GM23338 (cell line): ENCODE measurements around the gene HTR7. TPM values are rescaled to one million over a fixed set of nuclear protein-coding genes. Genes with fewer than 3 reads are reported as not detected.

ENCODE experiments used
- ATAC-seq: fragments of 200-7000 bp; cut with Tn5 transposase; 3 replicates; pipeline ENCODE4 v1.9.1; 2020
- DNase-seq: peaks from one replicate; pipeline ENCODE4 v3.0.0-alpha.2; 2015; ENCODE audit warnings: low spot score
- H2AFZ ChIP-seq: fragments of 200-600 bp; sonication (generic); 2 replicates; pipeline ENCODE4 v1.8.0; 2016; ENCODE audit warnings: antibody characterized with exemption, mild to moderate bottlenecking, moderate library complexity
- H3F3A ChIP-seq: fragments of 200-600 bp; sonication (generic); replicated peaks from 2 replicates; pipeline ENCODE4 v1.8.0; 2017; ENCODE audit warnings: antibody characterized with exemption, mixed run types, low read depth
- H3K27ac ChIP-seq: fragments of 200-600 bp; sonication (generic); 2 replicates; pipeline ENCODE4 v1.6.1; 2016; ENCODE audit warnings: low read depth
- H3K27me3 ChIP-seq: fragments of 200-600 bp; sonication (generic); 2 replicates; pipeline ENCODE4 v1.8.0; 2016; ENCODE audit warnings: mild to moderate bottlenecking, mixed run types, moderate library complexity; ENCODE audit not compliant: insufficient read depth
- H3K36me3 ChIP-seq: fragments of 200-600 bp; sonication (generic); 2 replicates; pipeline ENCODE4 v1.8.0; 2016; ENCODE audit warnings: mild to moderate bottlenecking; ENCODE audit not compliant: insufficient read depth
- H3K4me1 ChIP-seq: fragments of 200-600 bp; sonication (generic); 2 replicates; pipeline ENCODE4 v1.8.0; 2016; ENCODE audit warnings: mild to moderate bottlenecking, moderate library complexity; ENCODE audit not compliant: insufficient read depth
- H3K4me2 ChIP-seq: fragments of 200-600 bp; sonication (generic); 2 replicates; pipeline ENCODE4 v1.7.1; 2017; ENCODE audit warnings: mixed run types
- H3K4me3 ChIP-seq: fragments of 200-600 bp; sonication (generic); 2 replicates; pipeline ENCODE4 v1.6.1; 2016; ENCODE audit warnings: mixed run types
- H3K79me2 ChIP-seq: fragments of 200-600 bp; sonication (generic); replicated peaks from 2 replicates; pipeline ENCODE4 v1.8.0; 2017; ENCODE audit warnings: mild to moderate bottlenecking; ENCODE audit not compliant: insufficient read depth
- H3K9me2 ChIP-seq: fragments of 200-600 bp; sonication (generic); 2 replicates; pipeline ENCODE4 v1.8.0; 2017; ENCODE audit not compliant: insufficient read depth
- H4K20me1 ChIP-seq: fragments of 200-600 bp; sonication (generic); replicated peaks from 2 replicates; pipeline ENCODE4 v1.8.0; 2017; ENCODE audit warnings: mild to moderate bottlenecking; ENCODE audit not compliant: insufficient read depth
- H3K27ac Mint-ChIP-seq: 2 replicates; pipeline ENCODE4 v1.8.0; 2020; ENCODE audit warnings: inconsistent platforms, mild to moderate bottlenecking, moderate library complexity, mixed read lengths
- H3K27me3 Mint-ChIP-seq: 3 replicates; pipeline ENCODE4 v1.8.0; 2022; ENCODE audit warnings: low read depth, mild to moderate bottlenecking, moderate library complexity, mixed read lengths, inconsistent platforms; ENCODE audit not compliant: insufficient read depth, poor library complexity
- H3K36me3 Mint-ChIP-seq: 3 replicates; pipeline ENCODE4 v1.8.0; 2021; ENCODE audit warnings: low read depth, mild to moderate bottlenecking, inconsistent platforms, moderate library complexity, mixed read lengths
- H3K4me1 Mint-ChIP-seq: 3 replicates; pipeline ENCODE4 v1.8.0; 2020; ENCODE audit warnings: mild to moderate bottlenecking, inconsistent platforms, mixed read lengths
- H3K4me3 Mint-ChIP-seq: 3 replicates; pipeline ENCODE4 v1.8.0; 2021; ENCODE audit warnings: moderate library complexity, mild to moderate bottlenecking, inconsistent platforms, mixed read lengths
- H3K9me3 Mint-ChIP-seq: 3 replicates; pipeline ENCODE4 v1.8.0; 2020; ENCODE audit warnings: moderate library complexity, mild to moderate bottlenecking, inconsistent platforms, mixed read lengths
- CREB1 ChIP-seq: fragments of 250-450 bp; sonication (Bioruptor Pico); IDR thresholded peaks from 2 replicates; pipeline ENCODE4 v1.5.0; 2020; ENCODE audit warnings: low read depth, mild to moderate bottlenecking, moderate library complexity
- EZH2 ChIP-seq: fragments of 200-600 bp; sonication (generic); IDR thresholded peaks from one replicate; pipeline ENCODE4 v1.8.0; 2017; ENCODE audit warnings: antibody characterized with exemption, mild to moderate bottlenecking, low read depth; ENCODE audit not compliant: unreplicated experiment
- EZH2phosphoT487 ChIP-seq: fragments of 200-600 bp; sonication (generic); IDR thresholded peaks from one replicate; pipeline ENCODE4 v1.8.1; 2018; ENCODE audit warnings: antibody characterized with exemption; ENCODE audit not compliant: unreplicated experiment
- JUNB ChIP-seq: IDR thresholded peaks from one replicate; pipeline ENCODE4 v1.6.1; 2016; ENCODE audit warnings: antibody characterized with exemption; ENCODE audit not compliant: unreplicated experiment
- NANOG ChIP-seq: IDR thresholded peaks from 2 replicates; pipeline ENCODE4 v1.6.1; 2016; ENCODE audit warnings: antibody characterized with exemption, borderline replicate concordance
- POLR2AphosphoS5 ChIP-seq: IDR thresholded peaks from 2 replicates; pipeline ENCODE4 v1.6.1; 2016; ENCODE audit warnings: antibody characterized with exemption, low read depth
- STAT1 ChIP-seq: IDR thresholded peaks from one replicate; pipeline ENCODE4 v1.6.1; 2016; ENCODE audit warnings: antibody characterized with exemption; ENCODE audit not compliant: unreplicated experiment
- ZNF114 ChIP-seq: fragments of 250-450 bp; sonication (Bioruptor Pico); IDR thresholded peaks from 2 replicates; pipeline ENCODE4 v1.5.0; 2020; ENCODE audit warnings: mild to moderate bottlenecking, moderate library complexity
- ZNF331 ChIP-seq: fragments of 250-450 bp; sonication (Bioruptor Pico); IDR thresholded peaks from 2 replicates; pipeline ENCODE4 v1.5.0; 2020; ENCODE audit warnings: low read depth, mild to moderate bottlenecking, moderate library complexity
- polyA plus RNA-seq: library from polyadenylated mRNA; unstranded; fragments of >200 nt; fragmentation: Nextera tagmentation; extraction: Ambion mirVana; gene quantifications from 2 replicates; pipeline ENCODE4 v1.2.1, GENCODE V29; 2016
- total RNA-seq: library from RNA; depleted of rRNA; stranded (reverse); fragments of >200 nt; shearing (Covaris generic); gene quantifications from 2 replicates; pipeline ENCODE4 v1.2.3, GENCODE V29; 2014
- TF ChIP-seq, protein P1 (sequence below): IDR thresholded peaks from one replicate; pipeline ENCODE4 v1.6.1; 2018; ENCODE audit warnings: antibody characterized with exemption; ENCODE audit not compliant: unreplicated experiment
- TF ChIP-seq, protein P2 (sequence below): IDR thresholded peaks from 2 replicates; pipeline ENCODE4 v1.6.1; 2016; ENCODE audit warnings: antibody characterized with exemption
- TF ChIP-seq, protein P3 (sequence below), 2 experiments: fragments of 200-600 bp in 1 of 2; sonication (generic) in 1 of 2; conservative IDR thresholded peaks; 2 replicates each; pipeline versions ENCODE4 v1.5.1 to v1.6.1; 2016 to 2017; ENCODE audit warnings: antibody characterized with exemption in 2 of 2, low read depth in 2 of 2, mild to moderate bottlenecking in 2 of 2, moderate library complexity in 1 of 2
- TF ChIP-seq, protein P4 (sequence below): fragments of 250-450 bp; sonication (Bioruptor Pico); IDR thresholded peaks from 2 replicates; pipeline ENCODE4 v1.5.0; 2020; ENCODE audit warnings: mild to moderate bottlenecking, moderate library complexity

The HTR7 gene
- total and polyA plus RNA-seq, 2 experiments from 2014 or later = 7.0 to 42.2 TPM

DNA sequence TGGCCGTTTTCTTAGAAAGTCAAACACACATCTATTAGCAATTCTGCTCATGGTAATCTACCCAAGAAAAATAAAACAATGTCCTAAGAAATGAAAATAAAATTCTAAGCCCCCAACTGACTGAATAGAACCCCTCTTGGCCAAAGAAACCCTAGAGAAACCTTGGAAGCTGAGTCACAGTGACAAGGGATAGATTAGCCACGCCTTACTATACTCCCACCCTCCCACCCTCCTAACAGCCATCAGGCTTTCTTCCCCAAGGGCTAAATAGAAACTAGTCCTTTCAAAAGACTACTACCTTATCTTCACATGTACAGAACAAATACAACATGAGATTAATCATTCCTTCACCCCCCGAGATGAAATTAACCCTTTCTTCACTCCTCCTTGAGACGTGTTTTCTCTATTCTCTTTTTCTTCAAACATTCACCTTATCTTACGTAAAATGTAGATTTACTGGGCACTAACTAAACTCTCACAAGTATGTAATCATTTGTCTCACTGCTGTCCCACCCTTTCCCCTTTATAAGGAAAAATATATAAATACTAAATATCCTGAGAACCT is 57.5 kb downstream of the HTR7 start:
- H3K4me3 Mint-ChIP-seq = no peak overlapping the region
- peaks cover 2% of the 10 kb centered on the region for H3K27me3 Mint-ChIP-seq
- Histone ChIP-seq H3K4me1 (peaks cover 45% of the 10 kb centered on the region), H3K36me3 (no peaks in the 10 kb centered on the region), H3K27me3 (no peaks in the 10 kb centered on the region), H4K20me1 (no peaks in the 10 kb centered on the region), H3K9me2 (peaks cover 8% of the 10 kb centered on the region), H3K4me2 (no peak overlapping the region), H3F3A (no peaks in the 10 kb centered on the region), H3K27ac (no peak overlapping the region), H3K4me3 (no peak overlapping the region), H3K79me2 (peaks cover 88% of the 10 kb centered on the region), H2AFZ (no peak overlapping the region)
- no peak for DNase-seq
- peaks cover 34% of the 10 kb centered on the region for H3K4me1 Mint-ChIP-seq
- H3K27ac Mint-ChIP-seq = no peak overlapping the region
- H3K36me3 Mint-ChIP-seq = peaks cover 83% of the 10 kb centered on the region
- TF ChIP-seq, protein P1, sequence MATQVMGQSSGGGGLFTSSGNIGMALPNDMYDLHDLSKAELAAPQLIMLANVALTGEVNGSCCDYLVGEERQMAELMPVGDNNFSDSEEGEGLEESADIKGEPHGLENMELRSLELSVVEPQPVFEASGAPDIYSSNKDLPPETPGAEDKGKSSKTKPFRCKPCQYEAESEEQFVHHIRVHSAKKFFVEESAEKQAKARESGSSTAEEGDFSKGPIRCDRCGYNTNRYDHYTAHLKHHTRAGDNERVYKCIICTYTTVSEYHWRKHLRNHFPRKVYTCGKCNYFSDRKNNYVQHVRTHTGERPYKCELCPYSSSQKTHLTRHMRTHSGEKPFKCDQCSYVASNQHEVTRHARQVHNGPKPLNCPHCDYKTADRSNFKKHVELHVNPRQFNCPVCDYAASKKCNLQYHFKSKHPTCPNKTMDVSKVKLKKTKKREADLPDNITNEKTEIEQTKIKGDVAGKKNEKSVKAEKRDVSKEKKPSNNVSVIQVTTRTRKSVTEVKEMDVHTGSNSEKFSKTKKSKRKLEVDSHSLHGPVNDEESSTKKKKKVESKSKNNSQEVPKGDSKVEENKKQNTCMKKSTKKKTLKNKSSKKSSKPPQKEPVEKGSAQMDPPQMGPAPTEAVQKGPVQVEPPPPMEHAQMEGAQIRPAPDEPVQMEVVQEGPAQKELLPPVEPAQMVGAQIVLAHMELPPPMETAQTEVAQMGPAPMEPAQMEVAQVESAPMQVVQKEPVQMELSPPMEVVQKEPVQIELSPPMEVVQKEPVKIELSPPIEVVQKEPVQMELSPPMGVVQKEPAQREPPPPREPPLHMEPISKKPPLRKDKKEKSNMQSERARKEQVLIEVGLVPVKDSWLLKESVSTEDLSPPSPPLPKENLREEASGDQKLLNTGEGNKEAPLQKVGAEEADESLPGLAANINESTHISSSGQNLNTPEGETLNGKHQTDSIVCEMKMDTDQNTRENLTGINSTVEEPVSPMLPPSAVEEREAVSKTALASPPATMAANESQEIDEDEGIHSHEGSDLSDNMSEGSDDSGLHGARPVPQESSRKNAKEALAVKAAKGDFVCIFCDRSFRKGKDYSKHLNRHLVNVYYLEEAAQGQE = no peak
- no peak for TF ChIP-seq JUNB
- no peak for TF ChIP-seq CREB1 (CRISPR knock-in tag)
- no peak for TF ChIP-seq STAT1
- TF ChIP-seq POLR2AphosphoS5 = no peak
- TF ChIP-seq, protein P2, sequence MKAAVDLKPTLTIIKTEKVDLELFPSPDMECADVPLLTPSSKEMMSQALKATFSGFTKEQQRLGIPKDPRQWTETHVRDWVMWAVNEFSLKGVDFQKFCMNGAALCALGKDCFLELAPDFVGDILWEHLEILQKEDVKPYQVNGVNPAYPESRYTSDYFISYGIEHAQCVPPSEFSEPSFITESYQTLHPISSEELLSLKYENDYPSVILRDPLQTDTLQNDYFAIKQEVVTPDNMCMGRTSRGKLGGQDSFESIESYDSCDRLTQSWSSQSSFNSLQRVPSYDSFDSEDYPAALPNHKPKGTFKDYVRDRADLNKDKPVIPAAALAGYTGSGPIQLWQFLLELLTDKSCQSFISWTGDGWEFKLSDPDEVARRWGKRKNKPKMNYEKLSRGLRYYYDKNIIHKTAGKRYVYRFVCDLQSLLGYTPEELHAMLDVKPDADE = no peak
- no peak for TF ChIP-seq NANOG
- TF ChIP-seq, protein P3, sequence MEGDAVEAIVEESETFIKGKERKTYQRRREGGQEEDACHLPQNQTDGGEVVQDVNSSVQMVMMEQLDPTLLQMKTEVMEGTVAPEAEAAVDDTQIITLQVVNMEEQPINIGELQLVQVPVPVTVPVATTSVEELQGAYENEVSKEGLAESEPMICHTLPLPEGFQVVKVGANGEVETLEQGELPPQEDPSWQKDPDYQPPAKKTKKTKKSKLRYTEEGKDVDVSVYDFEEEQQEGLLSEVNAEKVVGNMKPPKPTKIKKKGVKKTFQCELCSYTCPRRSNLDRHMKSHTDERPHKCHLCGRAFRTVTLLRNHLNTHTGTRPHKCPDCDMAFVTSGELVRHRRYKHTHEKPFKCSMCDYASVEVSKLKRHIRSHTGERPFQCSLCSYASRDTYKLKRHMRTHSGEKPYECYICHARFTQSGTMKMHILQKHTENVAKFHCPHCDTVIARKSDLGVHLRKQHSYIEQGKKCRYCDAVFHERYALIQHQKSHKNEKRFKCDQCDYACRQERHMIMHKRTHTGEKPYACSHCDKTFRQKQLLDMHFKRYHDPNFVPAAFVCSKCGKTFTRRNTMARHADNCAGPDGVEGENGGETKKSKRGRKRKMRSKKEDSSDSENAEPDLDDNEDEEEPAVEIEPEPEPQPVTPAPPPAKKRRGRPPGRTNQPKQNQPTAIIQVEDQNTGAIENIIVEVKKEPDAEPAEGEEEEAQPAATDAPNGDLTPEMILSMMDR (conservative IDR thresholded peaks at IDR 0.05; ENCODE audit: low read depth in 2 of 2) = no peak
- TF ChIP-seq EZH2phosphoT487 = no peak
- no peak for TF ChIP-seq ZNF114 (CRISPR knock-in tag)
- TF ChIP-seq EZH2 = no peak
- no peak for TF ChIP-seq ZNF331
- TF ChIP-seq, protein P4, sequence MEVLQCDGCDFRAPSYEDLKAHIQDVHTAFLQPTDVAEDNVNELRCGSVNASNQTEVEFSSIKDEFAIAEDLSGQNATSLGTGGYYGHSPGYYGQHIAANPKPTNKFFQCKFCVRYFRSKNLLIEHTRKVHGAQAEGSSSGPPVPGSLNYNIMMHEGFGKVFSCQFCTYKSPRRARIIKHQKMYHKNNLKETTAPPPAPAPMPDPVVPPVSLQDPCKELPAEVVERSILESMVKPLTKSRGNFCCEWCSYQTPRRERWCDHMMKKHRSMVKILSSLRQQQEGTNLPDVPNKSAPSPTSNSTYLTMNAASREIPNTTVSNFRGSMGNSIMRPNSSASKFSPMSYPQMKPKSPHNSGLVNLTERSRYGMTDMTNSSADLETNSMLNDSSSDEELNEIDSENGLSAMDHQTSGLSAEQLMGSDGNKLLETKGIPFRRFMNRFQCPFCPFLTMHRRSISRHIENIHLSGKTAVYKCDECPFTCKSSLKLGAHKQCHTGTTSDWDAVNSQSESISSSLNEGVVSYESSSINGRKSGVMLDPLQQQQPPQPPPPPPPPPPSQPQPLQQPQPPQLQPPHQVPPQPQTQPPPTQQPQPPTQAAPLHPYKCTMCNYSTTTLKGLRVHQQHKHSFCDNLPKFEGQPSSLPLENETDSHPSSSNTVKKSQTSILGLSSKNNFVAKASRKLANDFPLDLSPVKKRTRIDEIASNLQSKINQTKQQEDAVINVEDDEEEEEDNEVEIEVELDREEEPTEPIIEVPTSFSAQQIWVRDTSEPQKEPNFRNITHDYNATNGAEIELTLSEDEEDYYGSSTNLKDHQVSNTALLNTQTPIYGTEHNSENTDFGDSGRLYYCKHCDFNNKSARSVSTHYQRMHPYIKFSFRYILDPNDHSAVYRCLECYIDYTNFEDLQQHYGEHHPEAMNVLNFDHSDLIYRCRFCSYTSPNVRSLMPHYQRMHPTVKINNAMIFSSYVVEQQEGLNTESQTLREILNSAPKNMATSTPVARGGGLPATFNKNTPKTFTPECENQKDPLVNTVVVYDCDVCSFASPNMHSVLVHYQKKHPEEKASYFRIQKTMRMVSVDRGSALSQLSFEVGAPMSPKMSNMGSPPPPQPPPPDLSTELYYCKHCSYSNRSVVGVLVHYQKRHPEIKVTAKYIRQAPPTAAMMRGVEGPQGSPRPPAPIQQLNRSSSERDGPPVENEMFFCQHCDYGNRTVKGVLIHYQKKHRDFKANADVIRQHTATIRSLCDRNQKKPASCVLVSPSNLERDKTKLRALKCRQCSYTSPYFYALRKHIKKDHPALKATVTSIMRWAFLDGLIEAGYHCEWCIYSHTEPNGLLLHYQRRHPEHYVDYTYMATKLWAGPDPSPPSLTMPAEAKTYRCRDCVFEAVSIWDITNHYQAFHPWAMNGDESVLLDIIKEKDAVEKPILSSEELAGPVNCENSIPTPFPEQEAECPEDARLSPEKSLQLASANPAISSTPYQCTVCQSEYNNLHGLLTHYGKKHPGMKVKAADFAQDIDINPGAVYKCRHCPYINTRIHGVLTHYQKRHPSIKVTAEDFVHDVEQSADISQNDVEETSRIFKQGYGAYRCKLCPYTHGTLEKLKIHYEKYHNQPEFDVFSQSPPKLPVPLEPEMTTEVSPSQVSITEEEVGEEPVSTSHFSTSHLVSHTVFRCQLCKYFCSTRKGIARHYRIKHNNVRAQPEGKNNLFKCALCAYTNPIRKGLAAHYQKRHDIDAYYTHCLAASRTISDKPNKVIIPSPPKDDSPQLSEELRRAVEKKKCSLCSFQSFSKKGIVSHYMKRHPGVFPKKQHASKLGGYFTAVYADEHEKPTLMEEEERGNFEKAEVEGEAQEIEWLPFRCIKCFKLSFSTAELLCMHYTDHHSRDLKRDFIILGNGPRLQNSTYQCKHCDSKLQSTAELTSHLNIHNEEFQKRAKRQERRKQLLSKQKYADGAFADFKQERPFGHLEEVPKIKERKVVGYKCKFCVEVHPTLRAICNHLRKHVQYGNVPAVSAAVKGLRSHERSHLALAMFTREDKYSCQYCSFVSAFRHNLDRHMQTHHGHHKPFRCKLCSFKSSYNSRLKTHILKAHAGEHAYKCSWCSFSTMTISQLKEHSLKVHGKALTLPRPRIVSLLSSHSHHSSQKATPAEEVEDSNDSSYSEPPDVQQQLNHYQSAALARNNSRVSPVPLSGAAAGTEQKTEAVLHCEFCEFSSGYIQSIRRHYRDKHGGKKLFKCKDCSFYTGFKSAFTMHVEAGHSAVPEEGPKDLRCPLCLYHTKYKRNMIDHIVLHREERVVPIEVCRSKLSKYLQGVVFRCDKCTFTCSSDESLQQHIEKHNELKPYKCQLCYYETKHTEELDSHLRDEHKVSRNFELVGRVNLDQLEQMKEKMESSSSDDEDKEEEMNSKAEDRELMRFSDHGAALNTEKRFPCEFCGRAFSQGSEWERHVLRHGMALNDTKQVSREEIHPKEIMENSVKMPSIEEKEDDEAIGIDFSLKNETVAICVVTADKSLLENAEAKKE (CRISPR knock-in tag) = no peak
- H3K9me3 Mint-ChIP-seq = peaks cover 52% of the 10 kb centered on the region
- ATAC-seq = no peak
